IPS-18a (cell line): ENCODE results near the gene C16orf92.

Experiments
- H3K27ac ChIP-seq: one replicate; pipeline ENCODE4 v1.5.1; 2013; ENCODE audit warnings: low read length
- H3K27me3 ChIP-seq: one replicate; pipeline ENCODE4 v1.6.1; 2013; ENCODE audit warnings: mild to moderate bottlenecking, low read length; ENCODE audit not compliant: control insufficient read depth, insufficient read depth
- H3K36me3 ChIP-seq: one replicate; pipeline ENCODE4 v1.6.1; 2013; ENCODE audit warnings: low read depth, low read length; ENCODE audit not compliant: control insufficient read depth
- H3K4me1 ChIP-seq: one replicate; pipeline ENCODE4 v1.6.1; 2013; ENCODE audit warnings: low read depth, low read length; ENCODE audit not compliant: control insufficient read depth
- H3K4me3 ChIP-seq: one replicate; pipeline ENCODE4 v1.5.1; 2013; ENCODE audit warnings: low read length
- H3K9ac ChIP-seq: one replicate; pipeline ENCODE4 v1.6.1; 2013; ENCODE audit warnings: mild to moderate bottlenecking, low read length, moderate library complexity
- H3K9me3 ChIP-seq: one replicate; pipeline ENCODE4 v1.6.1; 2013; ENCODE audit warnings: low read depth, low read length; ENCODE audit not compliant: control insufficient read depth

The C16orf92 gene

GRCh38 chr16:30068750-30069610 lies 46.0 kb downstream of the C16orf92 start:
- peaks cover 56% of the 10 kb centered on the region for H3K36me3 ChIP-seq
- no peak overlapping the region for H3K9ac ChIP-seq
- no peaks in the 10 kb centered on the region for H3K27me3 ChIP-seq
- no peak overlapping the region for H3K27ac ChIP-seq
- H3K4me3 ChIP-seq, result no peak overlapping the region
- no peaks in the 10 kb centered on the region for H3K9me3 ChIP-seq
- H3K4me1 ChIP-seq, result peaks cover 7% of the 10 kb centered on the region

GRCh38 chr16:30069611-30070462 lies 46.8 kb downstream of the C16orf92 start:
- no peak overlapping the region for H3K4me3 ChIP-seq
- peaks cover 56% of the 10 kb centered on the region for H3K36me3 ChIP-seq
- H3K9ac ChIP-seq, result no peak overlapping the region
- no peaks in the 10 kb centered on the region for H3K27me3 ChIP-seq
- H3K9me3 ChIP-seq, result no peaks in the 10 kb centered on the region
- H3K4me1 ChIP-seq, result peaks cover 7% of the 10 kb centered on the region
- H3K27ac ChIP-seq, result no peak overlapping the region

- H3K9ac ChIP-seq, result no peak overlapping the region
- no peaks in the 10 kb centered on the region for H3K9me3 ChIP-seq
- no peak overlapping the region for H3K4me3 ChIP-seq
- H3K27me3 ChIP-seq, result no peaks in the 10 kb centered on the region
- H3K36me3 ChIP-seq, result peaks cover 56% of the 10 kb centered on the region
- H3K4me1 ChIP-seq, result peaks cover 7% of the 10 kb centered on the region
- no peak overlapping the region for H3K27ac ChIP-seq
Measured at GRCh38 chr16:30070490-30070889, 47.5 kb downstream of the C16orf92 start.
